K562 (cell line): Measurements from ENCODE around the gene TMEM87B. TPM values are rescaled to one million over a fixed set of nuclear protein-coding genes. Genes with fewer than 3 reads are reported as not detected.

Source experiments
- ATAC-seq: fragments of 200-7000 bp; cut with Tn5 transposase; 3 replicates; pipeline ENCODE4 v1.9.1; 2020; ENCODE audit warnings: moderate library complexity
- BruUV-seq: library from RNA; stranded (reverse); fragments of 400-500 nt; replicated peaks from 2 replicates; lab custom pipeline; 2021; lab: Mats Ljungman, UMichigan
- CTCF ChIA-PET: fragments of 300-600 bp; formaldehyde crosslinking; extraction: SDS; loops from one replicate; lab custom pipeline; 2021; ENCODE audit warnings: low intra/inter-chr PET ratio; lab: Yijun Ruan, JAX
- POLR2A ChIA-PET: fragments of 300-600, 350-650 bp; sonication (Branson Sonifier 250); formaldehyde crosslinking; extraction: SDS; loops from one replicate; lab custom pipeline; 2021; ENCODE audit warnings: antibody characterized with exemption, inconsistent platforms; lab: Yijun Ruan, JAX
- DNase-seq, 4 experiments: peaks; one replicate each; pipeline versions ENCODE4 v3.0.0 to v3.0.0-alpha.2; 2011 to 2018; ENCODE audit warnings: low spot score in 3 of 4, mixed read lengths in 3 of 4; ENCODE audit errors: extremely low read depth in 1 of 4
- FAIRE-seq: peaks from 2 replicates; lab custom pipeline; 2011; peaks lifted over from hg19 to GRCh38; lab: Jason Lieb, UNC
- H2AFZ ChIP-seq: 2 replicates; pipeline ENCODE4 v1.6.0; 2011; ENCODE audit warnings: low read depth, low read length, control low read depth, inconsistent platforms
- H3K27ac ChIP-seq: fragments of 200-600 bp; 3 replicates; pipeline ENCODE4 v1.8.0; 2011; ENCODE audit warnings: low read depth, mild to moderate bottlenecking, control low read depth, inconsistent platforms, low read length, moderate library complexity, mixed read lengths; ENCODE audit errors: extremely low read depth
- H3K27me3 ChIP-seq, 2 experiments: fragments of 300-600 bp in 1 of 2; 2 replicates in 1 of 2; 3 replicates in 1 of 2; pipeline versions ENCODE4 v1.6.0 to v1.8.0; 2011; ENCODE audit warnings: inconsistent platforms in 2 of 2, low read length in 2 of 2, mild to moderate bottlenecking in 1 of 2, mixed read lengths in 1 of 2, moderate library complexity in 1 of 2; ENCODE audit not compliant: control insufficient read depth in 2 of 2, insufficient read depth in 2 of 2
- H3K36me3 ChIP-seq: fragments of 300-600 bp; 3 replicates; pipeline ENCODE4 v1.8.0; 2011; ENCODE audit warnings: mild to moderate bottlenecking, low read length, inconsistent platforms; ENCODE audit not compliant: control insufficient read depth, insufficient read depth
- H3K4me1 ChIP-seq, 2 experiments: fragments of 200-600 bp in 1 of 2; replicated peaks in 1 of 2; 2 replicates in 1 of 2; 3 replicates in 1 of 2; pipeline versions ENCODE4 v1.5.1 to v1.8.0; 2011; ENCODE audit warnings: inconsistent platforms in 2 of 2, low read length in 2 of 2, mild to moderate bottlenecking in 1 of 2, mixed read lengths in 1 of 2, moderate library complexity in 1 of 2; ENCODE audit not compliant: control insufficient read depth in 2 of 2, insufficient read depth in 2 of 2
- H3K4me2 ChIP-seq: 2 replicates; pipeline ENCODE4 v1.6.1; 2011; ENCODE audit warnings: low read length, control low read depth, inconsistent platforms, mixed read lengths; ENCODE audit not compliant: insufficient read depth
- H3K4me3 ChIP-seq: fragments of 200-600 bp; sonication (generic), shearing (Covaris generic); 2 replicates; pipeline ENCODE4 v1.5.1; 2016; ENCODE audit warnings: control low read depth, inconsistent platforms
- H3K79me2 ChIP-seq: fragments of 200-600 bp; 3 replicates; pipeline ENCODE4 v1.8.0; 2011; ENCODE audit warnings: low read length, inconsistent platforms; ENCODE audit not compliant: control insufficient read depth, insufficient read depth
- H3K9ac ChIP-seq, 2 experiments: 2 replicates each; pipeline versions ENCODE4 v1.6.0 to v1.6.1; 2011; ENCODE audit warnings: low read depth in 2 of 2, low read length in 2 of 2, control low read depth in 1 of 2, inconsistent platforms in 1 of 2, mild to moderate bottlenecking in 1 of 2, mixed read lengths in 1 of 2; ENCODE audit not compliant: insufficient read depth in 1 of 2
- H3K9me1 ChIP-seq: one replicate; pipeline ENCODE4 v1.6.0; 2011; ENCODE audit warnings: inconsistent platforms, mild to moderate bottlenecking, low read length, moderate library complexity; ENCODE audit not compliant: control insufficient read depth, insufficient read depth
- H3K9me3 ChIP-seq: replicated peaks from 2 replicates; pipeline ENCODE4 v1.5.1; 2011; ENCODE audit warnings: low read depth, low read length, inconsistent platforms; ENCODE audit not compliant: control insufficient read depth, insufficient read depth
- H4K20me1 ChIP-seq: replicated peaks from 2 replicates; pipeline ENCODE4 v1.6.1; 2011; ENCODE audit warnings: low read length, inconsistent platforms, mixed read lengths; ENCODE audit not compliant: control insufficient read depth, insufficient read depth
- DEAF1 ChIP-seq: fragments of 450-650 bp; formaldehyde crosslinking; IDR thresholded peaks from 2 replicates; pipeline ENCODE4 v1.4.0; 2020; ENCODE audit warnings: mild to moderate bottlenecking, moderate library complexity
- GATAD2B ChIP-seq: fragments of 450-650 bp; IDR thresholded peaks from 2 replicates; pipeline ENCODE4 v1.6.1; 2017; ENCODE audit warnings: mild to moderate bottlenecking, borderline replicate concordance
- GMEB1 ChIP-seq: fragments of 250-450 bp; sonication (Bioruptor Pico); IDR thresholded peaks from 2 replicates; pipeline ENCODE4 v1.4.0; 2020; ENCODE audit warnings: mild to moderate bottlenecking
- HNRNPUL1 ChIP-seq: fragments of 200-400 bp; formaldehyde crosslinking; IDR thresholded peaks from 2 replicates; pipeline ENCODE4 v1.6.1; 2017; ENCODE audit warnings: low read length
- MAFK ChIP-seq: IDR thresholded peaks from 2 replicates; pipeline ENCODE4 v1.6.1; 2011; ENCODE audit warnings: low read length, improper control_type of control experiment
- MCM5 ChIP-seq: fragments of 450-650 bp; IDR thresholded peaks from 2 replicates; pipeline ENCODE4 v1.6.1; 2016; ENCODE audit warnings: low read depth
- NKRF ChIP-seq: fragments of 450-650 bp; IDR thresholded peaks from 2 replicates; pipeline ENCODE4 v1.6.1; 2016; ENCODE audit warnings: borderline replicate concordance
- PRDM10 ChIP-seq: fragments of 450-650 bp; IDR thresholded peaks from 2 replicates; pipeline ENCODE4 v1.6.1; 2018; ENCODE audit not compliant: partially characterized antibody
- PRPF4 ChIP-seq: fragments of 200-400 bp; formaldehyde crosslinking; IDR thresholded peaks from one replicate; pipeline ENCODE4 v1.6.1; 2017; ENCODE audit warnings: low read length, low read depth, mild to moderate bottlenecking; ENCODE audit not compliant: insufficient read depth, poor library complexity, severe bottlenecking
- SIN3A ChIP-seq, 2 experiments: fragments of 150-350 bp in 1 of 2; IDR thresholded peaks; 2 replicates each; pipeline ENCODE4 v1.6.1; 2011 to 2016; ENCODE audit warnings: borderline replicate concordance in 2 of 2, low read depth in 2 of 2, low read length in 2 of 2, mild to moderate bottlenecking in 2 of 2, moderate library complexity in 2 of 2; ENCODE audit not compliant: control insufficient read depth in 1 of 2
- SOX6 ChIP-seq: fragments of 450-650 bp; IDR thresholded peaks from 2 replicates; pipeline ENCODE4 v1.6.1; 2014; ENCODE audit warnings: mild to moderate bottlenecking
- ZKSCAN3 ChIP-seq: fragments of 250-450 bp; sonication (Bioruptor Pico); IDR thresholded peaks from 2 replicates; pipeline ENCODE4 v1.4.0; 2020
- ZNF197 ChIP-seq: fragments of 200-800 bp; sonication (Bioruptor generic); IDR thresholded peaks from 2 replicates; pipeline ENCODE4 v1.6.1; 2016; ENCODE audit warnings: low read depth, missing genetic modification characterization, missing compliant biosample characterization
- WGBS: fragments of 100-300 bp; shearing (Covaris generic); methylation state at CpG from one replicate; pipeline ENCODE4 v1.1.6; 2016; ENCODE audit warnings: low coverage, mixed read lengths; ENCODE audit not compliant: insufficient coverage; ENCODE audit errors: missing lambda C conversion rate; 5-methylcytosine and 5-hydroxymethylcytosine counted together
- in situ Hi-C: fragments of 300-500 bp; cut with MboI; formaldehyde crosslinking; loops from 4 replicates; pipeline ENCODE4 v1.15.0; 2018; ENCODE audit warnings: inconsistent platforms, mixed read lengths
- intact Hi-C: fragments of 100-400 bp; cut with micrococcal nuclease; formaldehyde crosslinking; loops from 2 replicates; pipeline ENCODE4 v1.14.2; 2022
- polyA plus RNA-seq, 8 experiments: library from polyadenylated mRNA; depleted of rRNA in 4 of 8; stranded (reverse) in 5 of 8; unstranded in 3 of 8; fragments of >200 nt; fragmentation: Nextera tagmentation in 2 of 8; fragmentation: Illumina TruSeq in 1 of 8; extraction: Ambion mirVana in 2 of 8; extraction: Trizol in 1 of 8; gene quantifications; 2 replicates each; pipeline versions ENCODE4 v1.2.1 to v1.2.3, GENCODE V29; 2011 to 2014; ENCODE audit warnings: inconsistent platforms in 1 of 8, missing spikeins in 1 of 8
- total RNA-seq, 7 experiments: library from RNA; depleted of rRNA in 6 of 7; stranded (reverse); fragments of >200 nt in 6 of 7; fragmentation: Illumina TruSeq in 2 of 7; extraction: Trizol in 2 of 7; gene quantifications; 2 replicates each; pipeline versions ENCODE4 v1.2.1 to v1.2.3, GENCODE V29; 2011 to 2021; ENCODE audit warnings: low replicate concordance in 1 of 7

TMEM87B gene
- total and polyA plus RNA-seq, 9 of the 15 experiments (the other 6 are each of a cell fraction or from before 2014, with no cell fraction given), result 3.7 to 17.1 (median 11.0) TPM

GRCh38 chr2:112143150-112143549 is 88.1 kb downstream of the TMEM87B start (continued):
- TF ChIP-seq MAFK (no peak), NKRF (no peak), DEAF1 (no peak), GMEB1 (CRISPR knock-in tag) (no peak), ZKSCAN3 (CRISPR knock-in tag) (no peak)

- H3K36me3 ChIP-seq, result no peaks in the 10 kb centered on the region
- intact Hi-C loops (no loop called here), in situ Hi-C loops (no loop called here)
- ATAC-seq, result no peak
- peaks cover 0 to 6% of the 10 kb centered on the region in 2 experiments; a peak in 1 of 5 replicates for H3K4me1 ChIP-seq
- H3K4me2 ChIP-seq, result no peak overlapping the region
- POLR2A ChIA-PET, result interaction anchor here (0.6 to 1.4 kb wide), 3 partner anchors 9 to 30 kb away, joined by 3 read pairs; no protein-coding TSS in a partner anchor
- no peak overlapping the region for H3K9ac ChIP-seq
- no peak overlapping the region for H3K27ac ChIP-seq
- H2AFZ ChIP-seq, result no peak overlapping the region
- no TSS peak for BruUV-seq
- no peaks in the 10 kb centered on the region for H3K9me1 ChIP-seq
- no peak overlapping the region for H3K4me3 ChIP-seq
- H3K27me3 ChIP-seq, result peaks cover 46 to 65% of the 10 kb centered on the region in 2 experiments
- no peaks in the 10 kb centered on the region for H3K79me2 ChIP-seq
- no peaks in the 10 kb centered on the region for H3K9me3 ChIP-seq
- WGBS, result 7% methylated on average over 6 of the region's 6 CpGs
- H4K20me1 ChIP-seq, result no peaks in the 10 kb centered on the region
- no peak for FAIRE-seq
- CTCF ChIA-PET, result no interaction called here
- DNase-seq, result no peak
- no peak for TF ChIP-seq ZNF197 (CRISPR knock-in tag)
- TF ChIP-seq PRDM10, result no peak
- no peak for TF ChIP-seq SIN3A (IDR thresholded peaks at IDR 0.05; ENCODE audit: borderline replicate concordance in 2 of 2, control insufficient read depth in 1 of 2, low read depth in 2 of 2, low read length in 2 of 2)
- no peak for TF ChIP-seq SOX6
- no peak for TF ChIP-seq MCM5
- TF ChIP-seq PRPF4, result no peak
- TF ChIP-seq GATAD2B, result no peak
- TF ChIP-seq HNRNPUL1, result no peak
Measured at GRCh38 chr2:112144966-112145365, 89.9 kb downstream of the TMEM87B start.
